Subcutaneous adipose tissue (tissue), 4 donors: ENCODE data around the gene CCDC137. TPM values are rescaled to one million over a fixed set of nuclear protein-coding genes. Genes with fewer than 3 reads are reported as not detected.

ENCODE experiments used
- CTCF ChIP-seq: fragments of 450-650 bp; IDR thresholded peaks from one replicate; pipeline ENCODE4 v1.5.1; 2016; ENCODE audit warnings: low read depth, mild to moderate bottlenecking, control low read depth, antibody characterized with exemption, moderate library complexity
- total RNA-seq, 4 donors: library from RNA; depleted of rRNA; stranded (reverse); fragments of >200 nt; gene quantifications; one replicate each; pipeline ENCODE4 v1.1.0, GENCODE V29; 2016

The CCDC137 gene
- total RNA-seq, 4 donors from 2014 or later = 7.0 to 11.1 (median 8.5) TPM

- no peak for TF ChIP-seq CTCF
Observed at GRCh38 chr17:81652906-81653771, 13.4 kb upstream of the CCDC137 start.

DNA sequence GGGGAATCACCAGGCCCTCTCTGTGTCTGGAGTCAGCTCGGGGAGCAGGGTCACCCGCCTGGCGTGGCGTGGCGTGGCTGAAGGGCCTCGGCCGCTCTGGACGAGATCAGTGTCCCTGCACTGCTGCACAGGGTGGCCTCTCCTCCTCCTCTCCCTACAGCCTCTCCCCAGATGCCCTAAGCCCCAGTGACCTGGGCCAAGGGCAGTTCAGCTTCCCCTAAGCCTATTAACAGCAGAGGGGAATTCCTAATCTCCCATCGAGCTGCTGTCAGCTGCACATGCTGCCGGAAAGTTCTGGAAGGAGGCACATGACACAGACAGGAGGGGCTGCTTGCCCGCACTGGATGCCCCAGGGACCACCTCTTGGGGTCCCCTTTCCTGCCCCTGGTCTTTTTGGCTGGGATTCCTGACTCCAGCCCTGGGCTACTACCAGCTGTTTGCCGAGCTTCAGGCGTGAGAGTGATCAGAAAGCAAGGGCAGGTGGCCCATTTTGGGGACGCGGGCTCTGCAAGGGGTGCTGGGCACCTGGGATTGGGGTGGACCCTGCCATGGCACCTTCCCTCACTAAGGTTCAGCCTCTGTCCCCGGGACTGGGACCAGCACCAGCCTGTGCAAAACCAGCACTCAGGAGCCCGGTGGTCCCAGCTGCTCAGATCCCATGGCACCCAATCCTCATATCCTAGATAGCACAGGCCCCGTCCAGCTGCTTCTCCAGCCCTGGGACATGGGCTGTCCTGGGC lies 11.0 kb upstream of the CCDC137 start:
- TF ChIP-seq CTCF = no peak

GRCh38 chr17:81656118-81656743 lies 10.3 kb upstream of the CCDC137 start, which contains the start of gene PDE6G:
Gene PDE6G, minus strand, starts transcription at chr17:81656542. Its CDS starts 3,237 bp downstream, at chr17:81653305.
- TF ChIP-seq CTCF = no peak

GRCh38 chr17:81656835-81657234 lies 9.7 kb upstream of the CCDC137 start:
- TF ChIP-seq CTCF = no peak

DNA sequence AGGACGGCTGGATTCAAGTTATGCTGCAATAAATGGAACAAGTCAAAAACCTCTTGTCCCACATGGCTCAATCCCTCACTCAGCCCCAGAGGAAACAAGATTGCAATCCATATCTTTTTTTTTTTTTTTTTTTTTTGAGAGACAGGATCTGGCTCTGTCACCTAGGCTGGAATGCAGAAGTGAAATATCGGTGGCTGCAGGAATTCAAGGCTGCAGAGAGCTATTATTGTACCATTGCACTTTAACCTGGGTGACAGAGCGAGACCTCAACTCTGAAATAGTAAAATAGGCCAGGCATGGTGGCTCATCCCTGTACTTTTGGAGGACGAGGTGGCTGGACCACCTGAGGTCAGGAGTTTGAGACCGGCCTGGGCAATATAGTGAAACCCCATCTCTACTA lies 7.5 kb upstream of the CCDC137 start:
- TF ChIP-seq CTCF = no peak

DNA sequence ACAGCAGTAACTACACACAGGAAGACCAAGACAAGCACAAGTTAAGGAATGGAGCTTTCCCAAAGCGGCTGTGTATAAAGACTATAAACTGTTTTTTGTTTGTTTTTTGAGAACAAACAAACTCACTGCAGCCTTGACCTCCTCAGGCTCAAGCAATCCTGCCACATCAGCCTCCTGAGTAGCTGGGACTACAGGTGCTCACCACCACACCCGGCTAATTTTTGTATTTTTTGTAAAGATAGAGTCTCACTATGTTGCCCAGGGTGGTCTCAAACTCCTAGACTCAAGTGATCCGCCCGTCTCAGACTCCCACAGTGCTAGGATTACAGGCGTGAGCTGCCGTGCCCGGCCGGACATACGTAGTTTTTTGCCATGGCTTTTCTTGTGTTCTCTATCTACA lies 6.1 kb upstream of the CCDC137 start:
- no peak for TF ChIP-seq CTCF

GRCh38 chr17:81662002-81662401 lies 4.5 kb upstream of the CCDC137 start:
- TF ChIP-seq CTCF = no peak
